MM.1S (cell line): ENCODE results near the gene DEFB124.

Experiments
- DNase-seq: peaks from one replicate; pipeline ENCODE4 v3.0.0-alpha.2; 2015
- H2AFZ ChIP-seq: fragments of 300-600 bp; sonication (generic); 2 replicates; pipeline ENCODE4 v1.6.0; 2016; ENCODE audit warnings: antibody characterized with exemption, low read length
- H3F3A ChIP-seq: fragments of 300-600 bp; sonication (generic); 2 replicates; pipeline ENCODE4 v1.6.1; 2016; ENCODE audit warnings: mild to moderate bottlenecking, antibody characterized with exemption, low read length, moderate library complexity, mixed read lengths; ENCODE audit not compliant: insufficient read depth
- H3K27ac ChIP-seq: fragments of 300-600 bp; sonication (generic); 2 replicates; pipeline ENCODE4 v1.5.1; 2016; ENCODE audit warnings: mild to moderate bottlenecking, low read length
- H3K27me3 ChIP-seq: fragments of 300-600 bp; sonication (generic); replicated peaks from 2 replicates; pipeline ENCODE4 v1.6.0; 2016; ENCODE audit warnings: low read length; ENCODE audit not compliant: insufficient read depth
- H3K36me3 ChIP-seq: fragments of 300-600 bp; sonication (generic); replicated peaks from 2 replicates; pipeline ENCODE4 v1.6.1; 2016; ENCODE audit warnings: mild to moderate bottlenecking, low read length, mixed read lengths; ENCODE audit not compliant: insufficient read depth
- H3K4me1 ChIP-seq: fragments of 300-600 bp; sonication (generic); 2 replicates; pipeline ENCODE4 v1.6.1; 2016; ENCODE audit warnings: low read length, mixed read lengths
- H3K4me2 ChIP-seq: fragments of 300-600 bp; sonication (generic); 2 replicates; pipeline ENCODE4 v1.6.0; 2016; ENCODE audit warnings: low read depth, low read length
- H3K4me3 ChIP-seq: fragments of 300-600 bp; sonication (generic); 2 replicates; pipeline ENCODE4 v1.5.1; 2016; ENCODE audit warnings: low read length, mixed read lengths
- H3K79me2 ChIP-seq: fragments of 300-600 bp; sonication (generic); 2 replicates; pipeline ENCODE4 v1.6.1; 2016; ENCODE audit warnings: mixed run types, low read length, mixed read lengths
- H3K9ac ChIP-seq: fragments of 300-600 bp; sonication (generic); 2 replicates; pipeline ENCODE4 v1.6.1; 2016; ENCODE audit warnings: low read length, mixed read lengths
- H3K9me2 ChIP-seq: fragments of 300-600 bp; sonication (generic); replicated peaks from 2 replicates; pipeline ENCODE4 v1.6.1; 2016; ENCODE audit warnings: mild to moderate bottlenecking, low read length, mixed read lengths; ENCODE audit not compliant: insufficient read depth
- H3K9me3 ChIP-seq: fragments of 300-600 bp; sonication (generic); replicated peaks from 2 replicates; pipeline ENCODE4 v1.6.1; 2016; ENCODE audit warnings: mild to moderate bottlenecking, low read length, mixed read lengths; ENCODE audit not compliant: insufficient read depth
- H4K20me1 ChIP-seq: fragments of 300-600 bp; sonication (generic); 2 replicates; pipeline ENCODE4 v1.6.1; 2016; ENCODE audit warnings: mild to moderate bottlenecking, low read length, moderate library complexity, mixed read lengths; ENCODE audit not compliant: insufficient read depth
- CTCF ChIP-seq: fragments of 300-600 bp; sonication (generic); IDR thresholded peaks from 2 replicates; pipeline ENCODE4 v1.5.1; 2016; ENCODE audit warnings: antibody characterized with exemption, low read length, mixed read lengths
- EZH2 ChIP-seq: fragments of 300-600 bp; sonication (generic); optimal IDR thresholded peaks from 2 replicates; pipeline ENCODE3; 2017; ENCODE audit warnings: low read depth, mild to moderate bottlenecking, antibody characterized with exemption, low read length, mixed read lengths
- EZH2phosphoT487 ChIP-seq: fragments of 300-600 bp; sonication (generic); IDR thresholded peaks from 2 replicates; pipeline ENCODE4 v1.6.1; 2018; ENCODE audit warnings: antibody characterized with exemption, low read length

DEFB124 gene

GRCh38 chr20:31454361-31454760, 20.6 kb downstream of the DEFB124 start:
- H4K20me1 ChIP-seq, result no peaks in the 10 kb centered on the region
- H3K79me2 ChIP-seq, result no peaks in the 10 kb centered on the region
- TF ChIP-seq EZH2phosphoT487 (no peak), CTCF (no peak), EZH2 (no peak)
- DNase-seq, result no peak
- H3K4me1 ChIP-seq, result no peaks in the 10 kb centered on the region
- H3K9me3 ChIP-seq, result no peaks in the 10 kb centered on the region
- H3K27ac ChIP-seq, result no peak overlapping the region
- no peaks in the 10 kb centered on the region for H3K9me2 ChIP-seq
- H2AFZ ChIP-seq, result no peak overlapping the region
- H3K36me3 ChIP-seq, result no peaks in the 10 kb centered on the region
- H3K4me3 ChIP-seq, result no peak overlapping the region
- H3F3A ChIP-seq, result no peaks in the 10 kb centered on the region
- no peak overlapping the region for H3K4me2 ChIP-seq
- H3K27me3 ChIP-seq, result no peaks in the 10 kb centered on the region
- H3K9ac ChIP-seq, result no peak overlapping the region

GRCh38 chr20:31452575-31452974, 22.4 kb downstream of the DEFB124 start:
- Histone ChIP-seq H2AFZ (no peak overlapping the region), H3K4me3 (no peak overlapping the region), H3K79me2 (no peaks in the 10 kb centered on the region), H3F3A (no peaks in the 10 kb centered on the region), H3K27ac (no peak overlapping the region), H3K4me2 (no peak overlapping the region), H3K9ac (no peak overlapping the region), H3K4me1 (no peaks in the 10 kb centered on the region), H3K9me3 (no peaks in the 10 kb centered on the region), H3K9me2 (no peaks in the 10 kb centered on the region), H3K36me3 (no peaks in the 10 kb centered on the region), H4K20me1 (no peaks in the 10 kb centered on the region), H3K27me3 (no peaks in the 10 kb centered on the region)
- TF ChIP-seq EZH2phosphoT487 (no peak), EZH2 (no peak), CTCF (no peak)
- no peak for DNase-seq

GRCh38 chr20:31449511-31450414, 25.2 kb downstream of the DEFB124 start:
- no peak overlapping the region for H2AFZ ChIP-seq
- no peak overlapping the region for H3K4me3 ChIP-seq
- no peaks in the 10 kb centered on the region for H3K36me3 ChIP-seq
- TF ChIP-seq EZH2, result no peak
- no peak for TF ChIP-seq CTCF
- no peak for TF ChIP-seq EZH2phosphoT487
- H3K27me3 ChIP-seq, result no peaks in the 10 kb centered on the region
- no peak for DNase-seq
- no peaks in the 10 kb centered on the region for H3K9me2 ChIP-seq
- no peaks in the 10 kb centered on the region for H3F3A ChIP-seq
- no peaks in the 10 kb centered on the region for H3K4me1 ChIP-seq
- no peak overlapping the region for H3K9ac ChIP-seq
- H3K79me2 ChIP-seq, result no peaks in the 10 kb centered on the region
- H4K20me1 ChIP-seq, result no peaks in the 10 kb centered on the region
- H3K4me2 ChIP-seq, result no peak overlapping the region
- no peaks in the 10 kb centered on the region for H3K9me3 ChIP-seq
- no peak overlapping the region for H3K27ac ChIP-seq
